Measurements from ENCODE around the gene ANO8. TPM values are rescaled to one million over a fixed set of nuclear protein-coding genes. Genes with fewer than 3 reads are reported as not detected.

Gene ANO8
- total and polyA plus RNA-seq, 2 of the 13 experiments (the other 11 are each of a cell fraction or from before 2014, with no cell fraction given): 1.8 to 3.5 TPM

- Histone ChIP-seq H3K9ac (ENCODE audit: insufficient read depth, low read depth, low read length) (peak within 1 kb of the TSS; percentile 23), H3K27me3 (ENCODE audit: control insufficient read depth in 1 of 2, insufficient read depth in 2 of 2, low read length in 2 of 2) (no peaks in the 10 kb centered on the region), H3K9me3 (ENCODE audit: low read length) (no peaks in the 10 kb centered on the region), H3K4me2 (ENCODE audit: low read depth, low read length) (peak within 1 kb of the TSS; percentile 44), H3K4me3 (replicated peaks in 1 of 3; ENCODE audit: insufficient read depth in 1 of 3, low read depth in 2 of 3, low read length in 3 of 3) (peak within 1 kb of the TSS in 1 of 3 experiments; percentile 57; a peak in 2 of 6 replicates), H3K36me3 (replicated peaks in 1 of 2; ENCODE audit: control insufficient read depth in 1 of 2, insufficient read depth in 2 of 2, low read length in 2 of 2) (peaks cover 6 to 14% of the 10 kb centered on the region in 2 experiments; a peak in 4 of 5 replicates), H2AFZ (ENCODE audit: low read length) (no peak within 1 kb of the TSS), H3K79me2 (ENCODE audit: insufficient read depth, low read length) (no peaks in the 10 kb centered on the region), H4K20me1 (ENCODE audit: insufficient read depth, low read length) (no peaks in the 10 kb centered on the region), H3K4me1 (ENCODE audit: insufficient read depth, low read length) (0 out of 2 replicates have a peak, but pooled peaks cover 6% of the 10 kb centered on the region), H3K27ac (ENCODE audit: extremely low read length, insufficient read depth, low read length) (no peak within 1 kb of the TSS)
- TF ChIP-seq AGO2 (optimal IDR thresholded peaks at IDR 0.05; ENCODE audit: low read depth, low read length): peak; percentile 58
- TF ChIP-seq U2AF2 (IDR thresholded peaks at IDR 0.05; ENCODE audit: low read depth, low read length): no peak
- BruUV-seq (replicated peaks): no TSS peak
- DNase-seq (ENCODE audit: low spot score) (no peak), FAIRE-seq (no peak), ATAC-seq (no peak)
- 84% methylated on average over 26 of the region's 75 CpGs for WGBS (ENCODE audit: low lambda C conversion rate)
- CTCF ChIA-PET (ENCODE audit: low intra/inter-chr PET ratio, low total read pairs): interaction anchor here (1.1 to 2.3 kb wide), 3 partner anchors 21 to 215 kb away, joined by 5 to 17 read pairs (median 16); no protein-coding TSS in a partner anchor
- intact Hi-C loops (cut with micrococcal nuclease; ENCODE audit: unreplicated experiment) (loop anchor here (1.0 to 5.0 kb wide), 2 partner anchors 76 to 214 kb away; no protein-coding TSS in a partner anchor), in situ Hi-C loops (cut with HindIII; ENCODE audit: extremely low pct_ligation_motif_present, low pct_unique_long_range_greater_than_20kb) (loop anchor here (5.0 kb wide), 2 partner anchors 79 to 214 kb away; no protein-coding TSS in a partner anchor)
- POLR2A ChIA-PET: interaction anchor here (0.6 to 1.2 kb wide), 6 partner anchors 15 to 55 kb away, joined by 3 to 5 read pairs (median 4); partner anchors contain the start of genes BABAM1, DDA1, MRPL34 and OCEL1
Measured at GRCh38 chr19:17281391-17282304, 53.0 kb downstream of the ANO8 start, which contains the start of gene ANKLE1. TSS of gene ANKLE1 (plus strand) at chr19:17281901. CDS start at chr19:17281921, 20 bp downstream.

- Histone ChIP-seq H3K27me3 (ENCODE audit: control insufficient read depth in 1 of 2, insufficient read depth in 2 of 2, low read length in 2 of 2) (no peaks in the 10 kb centered on the region), H3K9ac (ENCODE audit: insufficient read depth, low read depth, low read length) (no peak overlapping the region), H3K27ac (ENCODE audit: extremely low read length, insufficient read depth, low read length) (no peak overlapping the region), H3K36me3 (replicated peaks in 1 of 2; ENCODE audit: control insufficient read depth in 1 of 2, insufficient read depth in 2 of 2, low read length in 2 of 2) (peaks cover 9 to 26% of the 10 kb centered on the region in 2 experiments; a peak in 4 of 5 replicates), H2AFZ (ENCODE audit: low read length) (no peak overlapping the region), H4K20me1 (ENCODE audit: insufficient read depth, low read length) (no peaks in the 10 kb centered on the region), H3K9me3 (ENCODE audit: low read length) (no peaks in the 10 kb centered on the region), H3K4me1 (ENCODE audit: insufficient read depth, low read length) (0 out of 2 replicates have a peak, but pooled peaks cover 6% of the 10 kb centered on the region), H3K4me3 (replicated peaks in 1 of 3; ENCODE audit: insufficient read depth in 1 of 3, low read depth in 2 of 3, low read length in 3 of 3) (no peak overlapping the region), H3K79me2 (ENCODE audit: insufficient read depth, low read length) (no peaks in the 10 kb centered on the region), H3K4me2 (ENCODE audit: low read depth, low read length) (no peak overlapping the region)
- POLR2A ChIA-PET: interaction anchor here (1.0 kb wide), 2 partner anchors 13 to 64 kb away, joined by 3 to 4 read pairs; partner anchors contain the start of gene BABAM1
- CTCF ChIA-PET (ENCODE audit: low intra/inter-chr PET ratio, low total read pairs): no interaction called here
- DNase-seq (ENCODE audit: low spot score): no peak
- in situ Hi-C loops (cut with HindIII; ENCODE audit: extremely low pct_ligation_motif_present, low pct_unique_long_range_greater_than_20kb) (no loop called here), intact Hi-C loops (cut with micrococcal nuclease; ENCODE audit: unreplicated experiment) (no loop called here)
- 97% methylated on average over 2 of the region's 3 CpGs for WGBS (ENCODE audit: low lambda C conversion rate)
- TF ChIP-seq SMC3 (IDR thresholded peaks at IDR 0.05; ENCODE audit: low read length) (no peak), ZNF329 (CRISPR knock-in tag; IDR thresholded peaks at IDR 0.05; ENCODE audit: low read depth) (peak; percentile 93)
- BruUV-seq (replicated peaks): no TSS peak
- no peak for FAIRE-seq
- no peak for ATAC-seq
Measured at GRCh38 chr19:17279436-17279835, 55.2 kb downstream of the ANO8 start.
